Esophagus (tissue), 2 donors: ENCODE measurements around the gene FXYD7. TPM values are rescaled to one million over a fixed set of nuclear protein-coding genes. Genes with fewer than 3 reads are reported as not detected.
"Not testable (repeated sequence)": the region's sequence is repeated elsewhere in the genome, so short reads cannot be mapped to it uniquely, and the experiment has no call there.

Source experiments
- H3K27ac ChIP-seq, 2 donors: one replicate each; pipeline ENCODE4 v1.5.1; 2013; ENCODE audit warnings: low read depth in 2 of 2, mild to moderate bottlenecking in 2 of 2, inconsistent platforms in 1 of 2, low read length in 1 of 2, moderate library complexity in 1 of 2
- H3K27me3 ChIP-seq, 2 donors: one replicate each; pipeline ENCODE4 v1.6.1; 2013; ENCODE audit warnings: low read length in 2 of 2, control low read depth in 1 of 2, mild to moderate bottlenecking in 1 of 2; ENCODE audit not compliant: insufficient read depth in 2 of 2, control insufficient read depth in 1 of 2
- H3K36me3 ChIP-seq, 2 donors: one replicate each; pipeline ENCODE4 v1.6.1; 2013; ENCODE audit warnings: low read length in 1 of 2; ENCODE audit not compliant: control insufficient read depth in 2 of 2, insufficient read depth in 2 of 2
- H3K4me1 ChIP-seq, 2 donors: one replicate each; pipeline ENCODE4 v1.6.1; 2013; ENCODE audit warnings: low read length in 1 of 2; ENCODE audit not compliant: control insufficient read depth in 2 of 2, insufficient read depth in 2 of 2
- H3K4me3 ChIP-seq, 2 donors: one replicate each; pipeline ENCODE4 v1.5.1; 2013; ENCODE audit warnings: low read length in 2 of 2, mild to moderate bottlenecking in 2 of 2, low read depth in 1 of 2, moderate library complexity in 1 of 2
- H3K9me3 ChIP-seq, 2 donors: one replicate each; pipeline ENCODE4 v1.6.1; 2013; ENCODE audit warnings: mild to moderate bottlenecking in 2 of 2, low read depth in 1 of 2, low read length in 1 of 2, moderate library complexity in 1 of 2; ENCODE audit not compliant: control insufficient read depth in 2 of 2, insufficient read depth in 1 of 2
- WGBS, 2 donors: extraction: QIAGEN DNeasy Blood & Tissue Kit; methylation state at CpG; one replicate each; pipeline ENCODE4 v1.1.7; 2013; 5-methylcytosine and 5-hydroxymethylcytosine counted together
- polyA plus RNA-seq, 2 donors: library from polyadenylated mRNA; stranded (reverse); fragments of 200-250 nt; gene quantifications; one replicate each; pipeline ENCODE4 v1.2.3, GENCODE V29; 2013
- donor health status: healthy with polysubstance abuse.
- donor health status: Bipolar disorder and iron deficiency.

Gene FXYD7
- polyA plus RNA-seq, 2 donors = 0.09 to 0.14 TPM

- peaks cover 0 to 2% of the 10 kb centered on the region in 2 donors for H3K9me3 ChIP-seq
- peaks cover 3 to 15% of the 10 kb centered on the region in 2 donors for H3K4me1 ChIP-seq
- no peaks in the 10 kb centered on the region for H3K36me3 ChIP-seq
- H3K27me3 ChIP-seq = no peaks in the 10 kb centered on the region
- WGBS, 2 donors = 80% methylated on average over 16 of the region's 16 CpGs
- no peak overlapping the region for H3K27ac ChIP-seq
- no peak overlapping the region for H3K4me3 ChIP-seq
Measured at GRCh38 chr19:35100588-35101533, 42.2 kb upstream of the FXYD7 start.

- H3K36me3 ChIP-seq, H3K27ac ChIP-seq, H3K4me3 ChIP-seq, H3K9me3 ChIP-seq, H3K27me3 ChIP-seq: not testable (repeated sequence)
- WGBS, 2 donors = 85 to 88% methylated on average over 10 of the region's 10 CpGs
- H3K4me1 ChIP-seq = peaks cover 3 to 11% of the 10 kb centered on the region in 2 donors
Measured at GRCh38 chr19:35101949-35102348, 41.1 kb upstream of the FXYD7 start.

- not testable (repeated sequence) for H3K9me3 ChIP-seq, H3K27ac ChIP-seq, H3K36me3 ChIP-seq, H3K27me3 ChIP-seq, H3K4me3 ChIP-seq
- H3K4me1 ChIP-seq = peaks cover under 1 to 12% of the 10 kb centered on the region in 2 donors
- 78% methylated on average over 10 of the region's 10 CpGs for WGBS, 2 donors
Measured at GRCh38 chr19:35103614-35104013, 39.4 kb upstream of the FXYD7 start.

GRCh38 chr19:35104361-35104760 is 38.7 kb upstream of the FXYD7 start:
- H3K36me3 ChIP-seq = no peaks in the 10 kb centered on the region
- no peaks in the 10 kb centered on the region for H3K27me3 ChIP-seq
- no peak overlapping the region for H3K27ac ChIP-seq
- H3K9me3 ChIP-seq = peaks cover 0 to 2% of the 10 kb centered on the region in 2 donors
- 87 to 88% methylated on average over 11 of the region's 11 CpGs for WGBS, 2 donors
- no peak overlapping the region for H3K4me3 ChIP-seq
- peaks cover 0 to 10% of the 10 kb centered on the region in 2 donors for H3K4me1 ChIP-seq

- H3K27me3 ChIP-seq = no peaks in the 10 kb centered on the region
- 85 to 89% methylated on average over 6 of the region's 6 CpGs for WGBS, 2 donors
- H3K9me3 ChIP-seq = peaks cover 0 to 2% of the 10 kb centered on the region in 2 donors
- H3K27ac ChIP-seq = no peak overlapping the region
- no peak overlapping the region for H3K4me3 ChIP-seq
- H3K4me1 ChIP-seq = peaks cover 0 to 15% of the 10 kb centered on the region in 2 donors
- no peaks in the 10 kb centered on the region for H3K36me3 ChIP-seq
Measured at GRCh38 chr19:35105047-35105410, 38.0 kb upstream of the FXYD7 start.

GRCh38 chr19:35105411-35106290 is 37.4 kb upstream of the FXYD7 start:
- Histone ChIP-seq H3K27me3 (no peaks in the 10 kb centered on the region), H3K4me3 (no peak overlapping the region), H3K4me1 (peaks cover 0 to 15% of the 10 kb centered on the region in 2 donors), H3K36me3 (no peaks in the 10 kb centered on the region), H3K9me3 (peaks cover 0 to 2% of the 10 kb centered on the region in 2 donors), H3K27ac (no peak overlapping the region)
- 86 to 87% methylated on average over 30 of the region's 30 CpGs for WGBS, 2 donors

GRCh38 chr19:35106291-35106583 is 36.8 kb upstream of the FXYD7 start:
- Histone ChIP-seq H3K36me3 (no peaks in the 10 kb centered on the region), H3K27me3 (no peaks in the 10 kb centered on the region), H3K9me3 (peaks cover 0 to 2% of the 10 kb centered on the region in 2 donors), H3K4me3 (no peak overlapping the region), H3K27ac (no peak overlapping the region), H3K4me1 (peaks cover 0 to 15% of the 10 kb centered on the region in 2 donors)
- 81 to 93% methylated on average over 9 of the region's 9 CpGs for WGBS, 2 donors

- no peaks in the 10 kb centered on the region for H3K27me3 ChIP-seq
- WGBS, 2 donors = 26 to 34% methylated on average over 2 of the region's 2 CpGs
- no peaks in the 10 kb centered on the region for H3K36me3 ChIP-seq
- peak overlapping the region; percentile 43 to 69 for H3K27ac ChIP-seq
- peaks cover 0 to 15% of the 10 kb centered on the region in 2 donors for H3K4me1 ChIP-seq
- H3K4me3 ChIP-seq = no peak overlapping the region
- peaks cover 0 to 2% of the 10 kb centered on the region in 2 donors for H3K9me3 ChIP-seq
Measured at GRCh38 chr19:35106898-35107541, 36.0 kb upstream of the FXYD7 start.

GRCh38 chr19:35107545-35107944 is 35.5 kb upstream of the FXYD7 start:
- Histone ChIP-seq H3K9me3 (peaks cover 0 to 2% of the 10 kb centered on the region in 2 donors), H3K4me1 (peaks cover 0 to 15% of the 10 kb centered on the region in 2 donors), H3K4me3 (no peak overlapping the region), H3K36me3 (no peaks in the 10 kb centered on the region), H3K27me3 (no peaks in the 10 kb centered on the region), H3K27ac (peak overlapping the region; percentile 43 to 69)
- WGBS, 2 donors = 15 to 27% methylated on average over 5 of the region's 5 CpGs
